NAMALWA (cell line): ENCODE measurements around the gene ZNF432.
A peak's percentile ranks its signal among the peaks of the same experiment; 100 is the strongest.

Experiments
- DNase-seq: peaks from one replicate; pipeline ENCODE4 v3.0.0-alpha.2; 2015; ENCODE audit warnings: low spot score

Gene ZNF432

DNA sequence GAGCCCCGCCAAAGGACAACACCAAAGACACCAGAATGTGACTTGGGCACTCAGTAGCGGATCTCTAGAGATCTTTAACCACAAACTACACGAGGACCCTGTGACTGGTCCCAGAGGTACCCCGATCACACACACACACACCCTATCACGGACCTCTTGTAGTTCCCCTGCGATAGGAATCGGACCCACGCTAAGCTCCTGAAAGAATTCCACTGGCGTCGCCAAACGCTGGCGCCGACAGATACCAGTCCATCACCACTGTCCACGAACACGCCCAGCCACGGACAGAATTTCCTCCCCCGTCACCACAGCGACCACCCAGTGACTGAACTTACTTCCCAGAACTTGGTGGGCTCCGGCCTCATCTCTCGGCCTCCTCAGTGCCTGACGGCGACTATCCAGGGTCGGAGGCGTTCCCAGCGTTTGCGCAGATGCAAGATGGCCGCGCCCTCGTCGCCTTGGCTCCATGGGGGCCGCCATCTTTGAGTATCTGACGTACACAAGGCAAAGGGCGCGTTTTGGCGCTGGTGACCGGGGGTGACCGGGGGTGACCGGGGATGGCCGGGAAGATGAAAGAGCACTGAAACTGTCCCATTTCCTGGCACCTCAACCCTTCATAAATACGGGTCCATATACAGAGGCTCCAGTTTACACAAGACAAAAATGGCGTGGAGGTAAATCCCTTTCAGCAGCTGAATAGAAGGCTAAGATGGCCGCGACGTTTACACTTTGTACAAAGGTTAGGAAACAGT is 40.7 kb downstream of the ZNF432 start, which contains the start of gene ZNF615:
Gene ZNF615 (minus strand): TSS at position 406 of the 752 bp plus-strand sequence. CDS start 4,500 bp downstream, outside the sequence.
- DNase-seq: peak; percentile 85

DNA sequence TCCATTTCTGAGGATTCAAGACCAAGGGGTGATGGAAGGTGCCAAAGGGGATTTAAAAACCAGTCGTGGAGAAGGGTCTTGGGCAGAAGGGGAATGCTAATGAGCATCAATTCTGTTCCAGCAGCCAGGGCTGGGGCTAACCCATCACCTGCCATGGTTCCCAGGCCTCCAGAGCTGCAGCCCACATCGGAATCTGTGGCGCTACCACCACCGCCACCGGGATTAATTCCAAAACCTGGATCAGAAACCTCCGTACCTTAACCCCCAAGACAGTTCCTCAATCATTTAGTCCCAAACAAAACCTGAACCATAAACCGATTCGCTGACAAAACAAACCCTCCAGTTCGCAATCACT is 41.2 kb downstream of the ZNF432 start:
- DNase-seq: peak; percentile 9

DNA sequence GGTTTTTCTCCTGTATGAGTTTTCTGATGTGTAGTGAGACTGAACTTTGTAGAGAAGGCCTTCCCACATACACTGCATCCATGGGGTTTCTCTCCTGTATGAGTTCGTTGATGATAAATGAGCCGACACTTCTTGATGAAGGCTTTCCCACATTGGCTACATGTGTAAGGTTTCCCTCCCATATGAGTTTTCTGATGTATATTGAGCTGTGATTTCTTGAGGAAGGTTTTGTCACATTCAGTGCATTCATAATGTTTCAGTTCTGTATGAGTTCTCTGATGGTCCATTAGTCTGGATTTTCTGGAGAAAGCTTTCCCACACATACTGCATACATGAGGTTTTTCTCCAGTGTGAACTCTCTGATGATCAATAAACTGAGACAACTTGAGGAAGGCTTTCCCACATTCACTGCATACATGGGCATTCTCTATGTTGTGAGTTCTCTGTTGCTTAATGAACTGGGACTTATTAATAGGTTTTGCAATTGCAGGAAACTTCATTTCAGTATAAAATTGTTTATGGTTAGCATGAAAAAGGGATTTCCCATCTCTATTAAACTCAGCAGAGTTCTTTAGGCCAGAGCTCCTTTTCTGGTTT is 54.5 kb downstream of the ZNF432 start:
- no peak for DNase-seq

DNA sequence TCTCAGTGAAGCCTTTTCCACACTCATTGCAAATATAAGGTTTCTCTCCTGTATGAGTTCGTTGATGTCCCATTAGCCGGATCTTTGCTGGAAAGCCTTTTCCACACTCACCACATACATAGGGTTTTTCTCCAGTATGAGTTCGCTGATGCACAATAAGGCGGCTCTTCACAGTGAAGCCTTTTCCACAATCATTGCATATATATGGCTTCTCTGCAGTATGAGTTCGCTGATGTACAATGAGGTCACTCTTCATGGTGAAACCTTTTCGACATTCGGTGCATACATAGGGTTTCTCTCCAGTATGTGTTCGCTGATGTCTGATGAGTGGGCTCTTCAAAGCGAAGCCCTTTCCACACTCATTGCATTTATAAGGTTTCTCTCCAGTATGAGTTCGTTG is 55.2 kb downstream of the ZNF432 start:
- no peak for DNase-seq

DNA sequence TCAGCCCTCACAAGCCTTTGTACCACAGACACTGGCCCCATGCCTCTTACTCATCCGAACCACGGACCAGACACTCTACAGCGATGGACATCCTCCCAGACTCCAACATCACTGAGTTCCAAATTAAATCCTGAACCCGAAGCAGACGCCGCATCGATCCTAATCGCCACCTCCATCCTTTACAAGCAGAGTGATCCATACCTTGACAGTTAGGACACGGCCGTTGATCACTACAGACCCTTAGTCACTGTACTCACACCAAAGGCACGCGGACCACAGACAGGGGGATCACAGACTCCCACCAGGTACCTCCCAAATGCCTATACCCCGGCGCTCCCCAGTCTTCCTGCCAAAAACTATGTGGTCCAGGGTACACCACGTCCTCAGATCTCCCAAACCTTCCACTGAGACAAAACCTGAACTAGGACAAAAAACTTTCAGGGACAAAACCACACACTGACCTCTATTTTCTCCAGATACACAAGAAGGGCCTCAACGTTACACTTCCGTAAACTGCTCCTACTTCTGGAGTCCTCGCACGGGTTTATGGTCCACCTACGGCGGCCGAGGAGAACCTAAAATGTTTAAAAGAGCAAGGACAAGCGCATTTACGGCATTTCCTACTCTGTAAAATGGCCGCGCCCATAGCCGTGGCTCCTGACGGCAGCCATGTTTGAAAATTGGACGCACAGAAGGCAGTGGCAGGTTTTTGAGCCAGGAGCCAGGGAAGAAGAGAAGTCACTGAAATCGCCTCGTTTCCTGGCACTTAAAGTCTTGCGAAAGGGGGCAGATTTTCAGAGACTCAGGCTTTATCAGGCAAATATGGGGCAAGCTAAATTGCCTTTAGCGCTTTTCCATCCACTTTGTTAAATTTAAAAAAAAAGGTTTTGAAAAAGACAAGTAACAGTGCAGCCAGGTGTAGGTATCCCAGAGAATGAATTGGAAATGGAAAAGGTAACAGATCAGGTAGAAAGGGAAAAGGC is 62.0 kb downstream of the ZNF432 start, which contains the start of gene ZNF350:
Gene ZNF350 (minus strand): TSS at position 532 of the 983 bp plus-strand sequence. CDS start 12,480 bp downstream, outside the sequence.
- peak; percentile 94 for DNase-seq

DNA sequence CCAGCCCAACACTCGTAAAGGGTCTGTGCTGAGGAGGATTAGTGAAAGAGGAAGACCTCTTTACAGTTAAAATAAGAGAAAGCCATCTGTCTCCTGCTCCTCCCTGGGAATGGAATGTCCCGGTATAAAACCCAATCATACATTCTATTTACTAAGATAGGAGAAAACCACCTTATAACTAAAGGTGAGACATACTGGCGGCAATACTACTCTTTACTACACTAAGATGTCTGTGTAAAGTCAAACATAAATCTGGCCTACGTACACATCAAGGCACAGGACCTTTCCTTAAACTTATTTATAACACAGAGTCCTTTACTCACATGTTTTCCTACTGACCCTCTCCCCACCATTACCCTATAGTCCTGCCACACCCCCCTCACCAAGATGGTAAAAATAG is 65.3 kb downstream of the ZNF432 start:
- no peak for DNase-seq
